NCI-H1105 treated with DMSO at 0.1 percent for 48 hours (cell line): ENCODE data around the gene UNC5B.

Source experiments
- DNase-seq: peaks from one replicate; lab custom pipeline; 2025; lab: John Stamatoyannopoulos, UW

The UNC5B gene

DNA sequence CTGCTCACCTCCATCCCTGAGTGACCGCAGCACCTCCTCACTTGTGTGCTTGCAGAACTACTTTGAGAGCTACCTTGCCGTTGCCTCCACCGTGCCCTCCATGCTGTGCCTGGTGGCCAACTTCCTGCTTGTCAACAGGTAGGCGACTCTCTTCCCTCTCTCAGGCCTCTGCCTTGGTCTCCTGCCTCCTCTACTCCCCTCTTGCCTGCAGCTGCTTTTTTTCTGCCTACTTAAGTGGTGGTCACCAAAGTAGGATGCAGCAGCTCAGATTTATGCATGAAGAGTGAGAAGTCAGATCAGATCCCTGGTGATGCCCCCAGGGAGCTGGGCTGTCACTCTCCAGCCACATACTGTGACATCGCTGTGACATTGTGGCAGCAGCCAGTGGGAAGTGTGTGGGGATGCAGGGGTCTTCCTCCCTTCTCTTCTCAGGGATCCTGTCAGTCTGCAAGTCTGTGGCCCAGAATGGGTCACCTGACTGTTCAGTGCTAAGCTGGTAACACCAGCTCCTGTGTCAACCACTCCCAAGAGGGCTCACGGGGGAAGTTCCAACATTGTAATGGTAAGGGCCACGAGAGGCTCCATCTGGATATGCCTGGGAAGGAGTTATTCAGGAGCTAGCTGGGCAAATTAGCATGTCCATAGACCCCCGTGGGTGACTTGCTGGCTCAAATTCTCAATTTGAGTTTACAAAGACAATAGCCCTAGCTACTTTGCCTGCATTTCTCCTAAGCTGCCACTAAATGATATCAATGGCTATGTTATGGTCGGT, 132.0 kb downstream of the UNC5B start:
- no peak for DNase-seq

DNA sequence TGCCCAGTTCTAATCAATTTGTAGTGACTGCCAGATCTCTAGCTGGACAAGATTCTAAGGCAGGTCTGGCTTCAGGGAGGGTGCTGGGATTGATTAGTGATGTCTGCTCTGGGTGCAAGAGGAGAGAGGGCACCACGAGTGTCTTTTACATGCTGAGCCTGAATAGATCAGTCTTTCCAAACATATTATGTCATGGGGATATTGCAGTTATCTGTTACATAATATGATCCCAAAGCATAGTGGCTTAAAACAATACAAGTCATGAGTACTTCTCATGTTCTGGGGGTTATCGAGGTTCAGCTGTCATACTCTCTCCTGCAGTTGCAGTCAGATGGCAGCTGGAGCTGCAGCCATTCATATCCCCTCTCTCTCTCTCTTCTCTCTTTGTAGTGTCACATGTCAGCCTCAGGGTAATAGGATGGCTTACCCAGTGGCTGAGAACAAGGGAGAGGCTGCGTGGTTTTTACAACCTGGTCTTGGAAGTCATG, 132.7 kb downstream of the UNC5B start:
- no peak for DNase-seq

- no peak for DNase-seq
Measured at GRCh38 chr10:71345694-71346093, 133.3 kb downstream of the UNC5B start.

DNA sequence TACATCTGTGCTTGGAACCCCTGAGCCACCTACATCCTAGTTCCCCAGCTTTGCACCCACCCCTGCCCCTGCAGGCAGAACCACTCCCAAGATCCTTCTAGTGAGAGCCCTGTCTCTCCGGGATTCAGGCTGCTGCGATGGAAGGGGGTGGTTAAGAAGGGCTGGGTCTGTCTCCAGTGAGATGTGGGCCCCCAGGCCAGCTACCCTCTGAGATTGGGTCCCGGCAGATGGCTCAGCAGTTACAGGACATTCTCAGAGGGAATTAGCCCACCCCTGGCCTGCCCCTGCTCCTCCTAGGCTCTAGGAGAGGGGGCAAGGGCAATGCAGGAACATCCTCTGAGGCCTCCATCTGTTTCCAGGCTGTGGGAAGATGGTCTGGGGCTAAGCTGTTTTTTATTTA, 134.4 kb downstream of the UNC5B start:
- no peak for DNase-seq

DNA sequence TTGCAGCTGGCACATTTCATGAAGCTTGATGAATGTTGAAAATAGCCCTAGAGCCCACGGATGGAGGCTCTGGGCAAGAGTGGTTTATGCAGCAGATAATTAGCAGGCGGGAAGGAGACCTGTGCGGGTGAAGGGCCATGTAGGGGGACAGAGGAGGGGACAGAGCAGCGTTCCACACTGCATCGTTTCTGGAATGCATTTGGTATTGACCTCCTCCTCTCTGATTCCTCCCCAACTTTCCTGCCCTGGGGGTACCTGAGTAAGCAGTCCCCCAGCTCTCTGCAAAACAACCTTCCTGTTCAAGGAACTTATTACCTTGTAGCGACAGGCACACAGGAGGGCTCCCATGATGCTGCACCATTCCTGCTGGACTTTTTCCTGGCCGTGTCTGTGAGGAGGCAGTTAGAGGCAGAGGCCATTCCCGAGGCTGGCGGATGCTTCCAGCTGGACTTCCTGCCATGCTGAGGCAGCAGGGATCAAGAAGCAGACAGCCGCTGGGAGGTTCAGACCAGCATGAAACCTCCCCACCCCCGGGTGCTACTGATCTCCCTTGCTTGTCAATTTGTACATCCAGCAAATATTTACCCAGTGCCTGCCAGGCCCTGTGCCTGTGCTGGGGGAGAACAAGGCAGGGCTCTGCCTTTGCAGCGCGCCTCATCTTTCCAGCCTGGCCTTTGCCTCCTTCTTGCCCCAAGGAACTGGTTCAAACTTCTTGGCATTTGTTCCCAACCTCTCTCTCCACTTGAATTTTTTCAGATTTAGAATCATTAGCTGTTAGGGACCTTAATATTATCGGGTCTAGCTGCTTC, 135.4 kb downstream of the UNC5B start:
- DNase-seq: no peak

DNA sequence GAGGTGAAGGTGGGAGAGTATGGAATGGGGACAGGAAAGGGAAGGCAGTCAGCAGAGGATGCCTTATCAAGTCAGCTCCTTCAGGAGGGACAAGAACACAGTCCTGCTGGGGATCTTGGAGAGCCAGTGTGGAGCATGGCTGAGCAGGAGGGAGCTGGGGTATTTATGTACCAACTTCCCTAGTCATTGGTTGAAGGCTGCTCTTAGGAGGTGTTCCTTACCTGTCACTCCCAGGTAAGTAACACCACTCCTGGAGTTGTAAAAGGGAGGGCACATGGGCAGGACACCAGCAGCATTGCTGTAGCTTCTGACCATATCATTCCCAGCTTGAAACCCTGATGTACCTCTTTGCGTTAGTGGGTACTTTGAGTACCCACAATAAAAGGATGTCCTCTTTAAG, 136.5 kb downstream of the UNC5B start:
- DNase-seq: no peak

DNA sequence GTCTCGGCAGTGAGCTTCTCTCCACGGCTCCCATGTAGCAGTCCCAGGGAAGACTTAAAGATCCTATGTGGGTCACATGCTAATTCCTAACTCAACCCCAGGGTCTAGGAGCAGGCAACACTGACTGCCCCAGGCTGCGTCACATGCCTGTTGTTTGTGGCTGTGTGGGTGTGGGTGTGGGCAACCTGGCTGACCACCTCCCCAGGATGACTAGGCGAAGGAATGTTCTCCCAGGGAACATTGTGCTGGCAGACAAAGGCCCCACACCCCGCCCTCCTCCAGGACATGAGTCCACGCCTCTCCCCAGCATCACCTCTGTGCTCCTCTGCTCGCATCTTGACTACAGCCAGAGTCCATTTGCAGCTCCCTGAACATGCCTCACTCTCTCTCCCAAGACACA, 137.0 kb downstream of the UNC5B start:
- DNase-seq: no peak

DNA sequence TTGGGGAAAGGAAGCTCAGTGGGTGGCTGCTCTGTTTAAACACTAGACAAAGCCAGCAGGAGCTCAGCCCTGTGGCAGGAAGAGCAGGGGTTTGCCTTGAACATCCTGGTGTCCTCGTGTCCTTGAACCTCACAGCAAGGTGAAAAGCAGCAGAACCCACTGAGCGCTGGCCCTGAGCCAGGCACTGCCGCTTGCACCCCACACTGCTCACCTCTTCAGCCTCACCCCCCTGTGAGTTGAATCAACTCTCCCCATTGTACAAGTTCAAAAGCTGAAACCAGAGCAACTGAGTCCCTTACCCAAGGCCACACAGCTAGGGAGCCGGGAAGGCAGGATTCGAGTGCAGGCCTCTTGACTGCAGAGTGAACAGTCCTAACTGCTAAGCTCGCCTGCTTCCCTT, 138.7 kb downstream of the UNC5B start:
- no peak for DNase-seq

- DNase-seq: no peak
Measured at GRCh38 chr10:71351628-71352319, 139.4 kb downstream of the UNC5B start.
